SK-N-MC (cell line): Measurements from ENCODE around the gene LENEP.
A peak's percentile ranks its signal among the peaks of the same experiment; 100 is the strongest.

Experiments
- DNase-seq: peaks from one replicate; pipeline ENCODE4 v3.0.0-alpha.2; 2011; ENCODE audit warnings: low read depth, low spot score
- H3K27ac ChIP-seq: fragments of 200-600 bp; sonication (generic); 2 replicates; pipeline ENCODE4 v1.5.1; 2016; ENCODE audit warnings: mixed run types
- H3K36me3 ChIP-seq: fragments of 200-600 bp; sonication (generic); 2 replicates; pipeline ENCODE4 v1.6.1; 2017; ENCODE audit warnings: antibody characterized with exemption, low read length, mixed read lengths; ENCODE audit not compliant: insufficient read depth
- H3K4me3 ChIP-seq: fragments of 200-600 bp; sonication (generic); 2 replicates; pipeline ENCODE4 v1.5.1; 2016
- H3K9ac ChIP-seq: fragments of 200-600 bp; sonication (generic); 2 replicates; pipeline ENCODE4 v1.8.0; 2017; ENCODE audit warnings: mixed run types, mixed read lengths; ENCODE audit not compliant: insufficient read length
- H3K9me3 ChIP-seq: fragments of 200-600 bp; sonication (generic); 2 replicates; pipeline ENCODE4 v1.6.1; 2017; ENCODE audit warnings: low read depth, mild to moderate bottlenecking, antibody characterized with exemption, low read length, moderate library complexity, mixed read lengths
- EZH2 ChIP-seq: fragments of 200-600 bp; sonication (generic); IDR thresholded peaks from one replicate; pipeline ENCODE4 v1.6.1; 2017; ENCODE audit warnings: antibody characterized with exemption
- FOXP2 ChIP-seq: optimal IDR thresholded peaks from 2 replicates; pipeline ENCODE3; 2011; ENCODE audit warnings: mild to moderate bottlenecking, moderate library complexity; ENCODE audit not compliant: insufficient read depth; ENCODE audit errors: extremely low read length, control extremely low read depth
- POLR2AphosphoS5 ChIP-seq: IDR thresholded peaks from 2 replicates; pipeline ENCODE4 v1.6.1; 2012; ENCODE audit warnings: mild to moderate bottlenecking, low read depth, low read length, borderline replicate concordance

Gene LENEP

DNA sequence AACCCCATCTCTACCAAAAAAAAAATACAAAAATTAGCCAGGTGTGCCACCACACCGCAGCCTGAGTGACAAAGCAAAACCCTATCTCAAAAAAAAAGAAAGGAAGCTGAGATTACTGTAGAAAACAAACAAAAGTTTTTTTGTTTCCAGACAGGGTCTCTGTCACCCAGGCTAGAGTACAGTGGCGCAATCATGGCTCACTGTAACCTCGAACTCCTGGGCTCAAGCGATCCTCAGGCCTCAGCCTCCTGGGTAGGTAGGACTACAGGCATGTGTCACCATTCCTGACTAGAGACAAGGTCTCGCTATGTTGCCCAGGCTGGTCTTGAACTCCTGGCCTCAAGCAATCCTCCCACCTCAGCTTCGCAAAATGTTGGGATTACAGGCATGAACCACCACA, 29.0 kb upstream of the LENEP start:
- DNase-seq, result no peak
- Histone ChIP-seq H3K27ac (0 out of 2 replicates have a peak overlapping the region, but pooled peaks have one; percentile 19), H3K4me3 (no peak overlapping the region), H3K9ac (no peak overlapping the region), H3K9me3 (no peaks in the 10 kb centered on the region), H3K36me3 (peaks cover 57% of the 10 kb centered on the region)
- TF ChIP-seq POLR2AphosphoS5 (no peak), FOXP2 (no peak), EZH2 (no peak)

DNA sequence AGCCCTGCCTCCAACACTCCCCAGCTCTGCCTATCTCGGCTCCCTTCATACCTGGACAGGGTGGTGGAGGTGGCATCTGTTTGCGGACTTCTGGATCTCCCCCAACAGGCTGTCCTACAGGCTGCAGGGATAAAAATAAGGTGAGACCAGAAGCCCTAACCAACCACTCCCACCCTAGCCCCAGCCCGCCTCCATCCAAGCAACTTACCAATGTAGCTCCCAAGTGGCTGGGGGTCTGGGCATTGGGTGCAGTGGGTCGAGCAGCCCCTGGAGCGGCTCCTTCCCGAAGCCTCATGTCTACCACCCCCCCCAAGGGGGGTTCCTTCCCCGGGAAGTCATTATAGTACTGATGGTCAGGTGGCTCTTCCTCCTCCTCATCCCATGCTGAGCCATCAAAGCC, 27.3 kb upstream of the LENEP start:
- no peaks in the 10 kb centered on the region for H3K9me3 ChIP-seq
- H3K27ac ChIP-seq, result no peak overlapping the region
- no peak overlapping the region for H3K9ac ChIP-seq
- H3K36me3 ChIP-seq, result peaks cover 54% of the 10 kb centered on the region
- no peak overlapping the region for H3K4me3 ChIP-seq
- TF ChIP-seq POLR2AphosphoS5 (no peak), FOXP2 (no peak), EZH2 (no peak)
- DNase-seq, result no peak

DNA sequence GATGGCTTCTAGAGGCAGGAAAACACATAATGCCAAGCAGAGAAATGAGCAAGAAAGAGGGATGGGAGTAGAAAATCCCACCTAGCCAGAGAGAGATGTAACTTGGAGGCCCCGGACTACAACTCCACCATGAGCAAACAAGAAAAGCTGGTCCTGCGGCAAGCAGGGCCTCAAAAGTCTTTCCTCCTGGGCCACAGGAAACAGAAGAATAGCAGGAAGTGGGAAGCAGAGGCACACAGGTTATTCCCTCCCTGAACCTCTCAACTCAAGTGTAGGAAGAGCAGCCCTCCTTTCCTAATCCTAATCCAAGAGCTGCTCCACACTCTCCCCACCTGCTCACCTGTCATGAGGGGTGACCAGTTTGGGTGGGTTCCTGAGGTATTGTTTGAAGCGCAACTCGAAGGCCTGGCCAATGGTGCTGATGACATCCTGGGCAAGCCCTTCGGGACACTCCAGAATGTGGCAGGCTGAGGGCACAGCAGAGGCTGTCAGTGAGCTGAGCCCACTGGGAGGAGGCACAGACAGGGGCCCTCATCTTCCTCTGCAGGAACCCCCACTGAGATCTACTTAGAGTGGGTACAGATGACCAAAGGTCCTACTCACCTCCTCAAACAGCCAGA, 25.9 kb upstream of the LENEP start:
- no peaks in the 10 kb centered on the region for H3K9me3 ChIP-seq
- no peak overlapping the region for H3K4me3 ChIP-seq
- peaks cover 54% of the 10 kb centered on the region for H3K36me3 ChIP-seq
- no peak overlapping the region for H3K9ac ChIP-seq
- DNase-seq, result no peak
- peak overlapping the region; percentile 22; the same call in 1 of the 2 replicates for H3K27ac ChIP-seq
- TF ChIP-seq EZH2 (no peak), POLR2AphosphoS5 (no peak), FOXP2 (no peak)

DNA sequence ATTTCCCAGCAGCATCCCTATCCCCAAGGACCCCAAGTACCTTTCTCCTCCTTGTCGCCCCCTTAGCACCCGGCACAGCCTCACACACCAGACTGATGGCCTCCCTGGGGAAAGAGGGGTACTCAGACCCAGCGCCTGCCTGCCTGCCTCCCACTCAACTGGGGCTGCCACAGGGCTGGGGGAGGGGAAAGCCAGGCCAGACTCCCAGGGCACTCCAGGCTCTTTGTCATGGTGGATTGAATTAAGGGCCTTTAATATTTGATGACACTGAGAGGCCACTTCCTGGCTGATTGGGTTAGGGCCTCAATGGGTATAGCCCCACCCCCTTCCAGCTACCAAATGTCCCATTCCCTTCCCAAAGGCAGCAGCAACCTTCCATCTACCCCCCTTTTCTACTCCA, 24.7 kb upstream of the LENEP start:
- H3K4me3 ChIP-seq, result peak overlapping the region; percentile 82
- H3K27ac ChIP-seq, result no peak overlapping the region
- TF ChIP-seq FOXP2, result no peak
- TF ChIP-seq EZH2, result no peak
- no peak for TF ChIP-seq POLR2AphosphoS5
- H3K9ac ChIP-seq, result peak overlapping the region; percentile 74
- no peaks in the 10 kb centered on the region for H3K9me3 ChIP-seq
- peaks cover 44% of the 10 kb centered on the region for H3K36me3 ChIP-seq
- no peak for DNase-seq

DNA sequence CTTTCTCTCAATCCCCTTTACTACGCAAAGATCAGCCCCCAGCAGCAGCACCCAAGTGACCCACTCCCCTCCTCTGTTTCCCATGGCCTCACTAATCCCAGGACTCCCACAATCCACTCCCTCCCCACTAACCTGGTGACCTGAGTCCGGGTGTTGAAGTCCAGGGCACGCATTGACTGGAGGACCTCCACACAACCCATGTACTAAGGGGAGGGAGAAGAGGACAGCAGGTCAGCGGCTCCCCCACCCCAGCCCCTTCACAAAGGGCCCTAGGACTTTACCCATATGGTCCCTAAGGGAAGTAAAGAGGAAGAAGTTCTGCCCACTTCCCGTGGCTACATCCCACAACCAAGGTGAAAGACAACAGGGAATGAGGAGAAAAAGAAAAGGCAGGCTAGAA, 24.1 kb upstream of the LENEP start:
- H3K9ac ChIP-seq, result peak overlapping the region; percentile 74

DNA sequence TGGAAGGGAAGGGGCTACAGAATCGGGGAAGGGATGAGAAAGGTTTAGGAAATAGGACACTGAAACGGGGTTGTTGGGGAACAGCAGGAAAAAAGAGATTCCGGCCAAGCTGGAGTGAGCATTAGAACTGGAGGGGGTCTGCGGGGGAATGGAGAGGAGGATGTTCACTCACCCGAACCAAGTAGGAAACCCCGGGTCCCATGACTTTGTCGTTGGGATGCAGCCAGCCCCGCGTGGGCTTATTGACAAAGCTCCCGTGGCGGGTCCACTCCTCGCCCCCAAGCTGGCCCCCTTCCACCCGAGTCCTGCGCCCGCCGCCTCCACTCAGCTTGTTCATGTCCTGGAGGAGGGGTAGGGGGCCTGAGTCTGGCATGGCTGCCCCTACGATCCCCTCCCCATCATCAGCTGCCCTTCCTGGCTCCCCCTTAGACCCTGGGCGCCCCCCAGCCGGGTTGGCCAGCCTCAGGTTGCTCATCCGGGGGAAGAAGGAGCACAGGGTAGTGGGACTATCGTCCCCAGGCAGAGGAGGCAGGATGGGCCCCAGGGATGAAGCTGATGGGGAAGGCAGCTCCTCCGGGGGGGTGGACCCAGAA, 23.4 kb upstream of the LENEP start:
- Histone ChIP-seq H3K4me3 (peak overlapping the region; percentile 82), H3K9ac (peak overlapping the region; percentile 74), H3K36me3 (peaks cover 33% of the 10 kb centered on the region), H3K9me3 (no peaks in the 10 kb centered on the region), H3K27ac (no peak overlapping the region)
- DNase-seq, result no peak
- no peak for TF ChIP-seq POLR2AphosphoS5
- no peak for TF ChIP-seq EZH2
- no peak for TF ChIP-seq FOXP2

More for the DNA sequence above, 24.1 kb upstream of the LENEP start:
- Histone ChIP-seq H3K36me3 (peaks cover 39% of the 10 kb centered on the region), H3K9me3 (no peaks in the 10 kb centered on the region), H3K27ac (peak overlapping the region; percentile 22; the same call in 1 of the 2 replicates), H3K4me3 (peak overlapping the region; percentile 82)
- TF ChIP-seq FOXP2 (no peak), POLR2AphosphoS5 (no peak), EZH2 (no peak)
- no peak for DNase-seq

DNA sequence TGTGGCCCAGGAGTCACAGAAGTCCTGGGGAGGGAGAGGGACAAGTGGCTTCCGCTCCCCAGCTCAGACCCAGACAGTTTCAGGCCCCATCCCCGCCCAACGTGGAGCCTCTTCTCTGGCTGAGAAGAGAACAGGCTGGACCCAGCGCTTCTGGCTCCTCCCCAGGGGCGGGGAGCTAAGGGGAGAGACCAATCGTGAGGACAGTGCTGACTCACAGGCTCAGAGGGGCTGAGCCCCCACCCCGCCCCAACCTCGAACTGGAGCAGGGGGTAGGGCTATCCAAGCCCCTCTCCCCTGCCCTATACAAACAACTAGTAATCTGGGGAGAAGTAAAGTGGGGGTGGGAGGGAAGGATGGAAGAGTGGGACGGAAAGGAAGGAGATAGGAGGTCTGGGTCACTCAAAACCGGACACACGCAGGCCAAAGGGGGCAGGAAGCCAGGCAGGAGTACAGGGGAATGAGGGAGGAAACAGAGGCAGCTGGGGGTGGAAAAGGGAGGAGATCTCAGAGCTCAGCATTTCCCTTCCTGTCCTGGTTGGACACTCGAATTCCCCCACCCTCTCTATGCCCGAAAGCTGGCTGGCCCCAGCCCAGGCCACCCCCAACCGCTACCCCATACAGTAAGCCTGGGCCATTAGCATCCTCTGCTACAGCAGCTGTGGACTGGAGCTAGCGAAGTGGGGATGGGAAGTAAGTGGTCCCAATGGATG, 22.6 kb upstream of the LENEP start, which contains the start of gene SHC1:
Gene SHC1, minus strand, starts transcription at position 117 of the 710 bp plus-strand sequence. CDS start 221 bp downstream, outside the sequence.
- peaks cover 27% of the 10 kb centered on the region for H3K36me3 ChIP-seq
- H3K4me3 ChIP-seq, result peak within 1 kb of the TSS; percentile 82
- no peaks in the 10 kb centered on the region for H3K9me3 ChIP-seq
- H3K27ac ChIP-seq, result peak within 1 kb of the TSS; percentile 83
- H3K9ac ChIP-seq, result peak within 1 kb of the TSS; percentile 74
- DNase-seq, result no peak
- peak; percentile 98 for TF ChIP-seq POLR2AphosphoS5
- no peak for TF ChIP-seq EZH2
- TF ChIP-seq FOXP2, result no peak

DNA sequence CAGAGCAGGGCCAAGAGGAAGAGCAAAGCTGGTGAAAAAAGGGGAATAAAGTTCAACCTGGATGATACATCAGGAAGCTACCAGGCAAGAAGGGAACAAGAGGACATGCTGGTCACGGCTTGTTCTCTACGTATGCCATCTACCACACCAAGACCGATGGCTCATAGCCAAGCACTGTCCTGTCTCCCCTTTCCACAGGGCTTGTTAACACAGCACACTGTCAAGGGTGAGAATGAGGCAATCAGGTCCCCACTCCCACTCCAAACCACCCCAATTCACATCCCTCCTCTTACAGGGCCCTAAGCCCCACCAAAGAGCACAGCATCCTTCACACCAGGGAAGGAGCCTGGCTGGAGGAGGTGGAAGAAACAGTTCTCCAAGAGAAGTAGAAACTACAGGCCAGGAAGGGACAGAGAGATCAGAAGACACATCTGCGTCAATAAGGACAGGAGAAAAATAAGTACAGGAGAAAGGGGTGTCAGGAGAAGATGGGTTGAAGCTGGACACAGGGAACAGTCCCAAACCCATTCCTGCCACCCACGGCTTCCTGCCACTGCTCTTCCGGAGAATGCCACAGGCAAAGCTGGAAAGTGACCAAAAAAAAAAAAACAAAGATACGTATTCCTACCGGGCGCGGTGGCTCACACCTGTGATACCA, 21.9 kb upstream of the LENEP start:
- no peak for TF ChIP-seq FOXP2
- TF ChIP-seq EZH2, result no peak
- no peak for TF ChIP-seq POLR2AphosphoS5
- Histone ChIP-seq H3K9ac (peak overlapping the region; percentile 74), H3K36me3 (peaks cover 26% of the 10 kb centered on the region), H3K27ac (peak overlapping the region; percentile 83), H3K9me3 (no peaks in the 10 kb centered on the region), H3K4me3 (peak overlapping the region; percentile 82)
- DNase-seq, result no peak
